Nephron (organoid): ENCODE results near the gene OCA2.
A peak's percentile ranks its signal among the peaks of the same experiment; 100 is the strongest.

Experiments
- H3K27ac Mint-ChIP-seq, 3 experiments: 2 replicates each; pipeline ENCODE4 v1.8.0; 2020; ENCODE audit warnings: mixed read lengths in 3 of 3, mild to moderate bottlenecking in 2 of 3, moderate library complexity in 1 of 3
- H3K27me3 Mint-ChIP-seq: 2 replicates; pipeline ENCODE4 v1.8.0; 2021; ENCODE audit warnings: low read depth, mild to moderate bottlenecking, moderate library complexity, mixed read lengths
- H3K36me3 Mint-ChIP-seq: 2 replicates; pipeline ENCODE4 v1.8.0; 2020; ENCODE audit warnings: low read depth, mixed read lengths
- H3K4me1 Mint-ChIP-seq: 2 replicates; pipeline ENCODE4 v1.8.0; 2020; ENCODE audit warnings: mixed read lengths
- H3K4me3 Mint-ChIP-seq, 3 experiments: 2 replicates each; pipeline ENCODE4 v1.8.0; 2020; ENCODE audit warnings: mild to moderate bottlenecking in 3 of 3, mixed read lengths in 3 of 3, moderate library complexity in 2 of 3
- H3K9me3 Mint-ChIP-seq: 2 replicates; pipeline ENCODE4 v1.8.0; 2020; ENCODE audit warnings: mixed read lengths
- CTCF ChIP-seq, 3 experiments: fragments of 200-600 bp; sonication (generic); IDR thresholded peaks; one replicate each; pipeline ENCODE4 v1.5.0; 2021; ENCODE audit warnings: antibody characterized with exemption in 3 of 3; ENCODE audit not compliant: unreplicated experiment in 3 of 3

OCA2 gene

GRCh38 chr15:28002136-28002861, 96.8 kb downstream of the OCA2 start:
- Mint-ChIP-seq H3K27me3 (no peaks in the 10 kb centered on the region), H3K9me3 (peaks cover 3% of the 10 kb centered on the region), H3K4me1 (no peaks in the 10 kb centered on the region), H3K4me3 (no peak overlapping the region), H3K27ac (no peak overlapping the region), H3K36me3 (no peaks in the 10 kb centered on the region)
- TF ChIP-seq CTCF (IDR thresholded peaks at IDR 0.05; ENCODE audit: unreplicated experiment in 3 of 3), result no peak

- Mint-ChIP-seq H3K4me3 (no peak overlapping the region), H3K27ac (no peak overlapping the region), H3K27me3 (no peaks in the 10 kb centered on the region), H3K36me3 (peaks cover 5% of the 10 kb centered on the region), H3K9me3 (peaks cover 8% of the 10 kb centered on the region), H3K4me1 (no peaks in the 10 kb centered on the region)
- no peak for TF ChIP-seq CTCF (IDR thresholded peaks at IDR 0.05; ENCODE audit: unreplicated experiment in 3 of 3)
Measured at GRCh38 chr15:28001641-28002040, 97.5 kb downstream of the OCA2 start.

- H3K4me3 Mint-ChIP-seq, result peak overlapping the region in 1 of 3 experiments; percentile 7
- peaks cover 5% of the 10 kb centered on the region for H3K27me3 Mint-ChIP-seq
- peaks cover 8% of the 10 kb centered on the region for H3K36me3 Mint-ChIP-seq
Measured at GRCh38 chr15:27993996-27994780, 104.9 kb downstream of the OCA2 start.

GRCh38 chr15:27993544-27993943, 105.6 kb downstream of the OCA2 start:
- peaks cover 16% of the 10 kb centered on the region for H3K4me1 Mint-ChIP-seq
- TF ChIP-seq CTCF (IDR thresholded peaks at IDR 0.05; ENCODE audit: unreplicated experiment in 3 of 3), result no peak
- H3K27ac Mint-ChIP-seq, result no peak overlapping the region
- H3K36me3 Mint-ChIP-seq, result peaks cover 8% of the 10 kb centered on the region
- H3K27me3 Mint-ChIP-seq, result peaks cover 5% of the 10 kb centered on the region
- no peak overlapping the region for H3K4me3 Mint-ChIP-seq
- peaks cover 13% of the 10 kb centered on the region for H3K9me3 Mint-ChIP-seq

More at GRCh38 chr15:27993996-27994780, 104.9 kb downstream of the OCA2 start:
- peak overlapping the region in 1 of 3 experiments; percentile 19 for H3K27ac Mint-ChIP-seq
- peaks cover 15% of the 10 kb centered on the region for H3K9me3 Mint-ChIP-seq
- peaks cover 16% of the 10 kb centered on the region for H3K4me1 Mint-ChIP-seq
- no peak for TF ChIP-seq CTCF (IDR thresholded peaks at IDR 0.05; ENCODE audit: unreplicated experiment in 3 of 3)

- H3K27me3 Mint-ChIP-seq, result peaks cover 9% of the 10 kb centered on the region
- H3K9me3 Mint-ChIP-seq, result peaks cover 3% of the 10 kb centered on the region
- H3K4me1 Mint-ChIP-seq, result peaks cover 16% of the 10 kb centered on the region
- no peak for TF ChIP-seq CTCF (IDR thresholded peaks at IDR 0.05; ENCODE audit: unreplicated experiment in 3 of 3)
- H3K4me3 Mint-ChIP-seq, result peak overlapping the region in 2 of 3 experiments; percentile 6 to 10
- no peaks in the 10 kb centered on the region for H3K36me3 Mint-ChIP-seq
- H3K27ac Mint-ChIP-seq, result peak overlapping the region; percentile 66 to 90 (median 87)
Measured at GRCh38 chr15:27990521-27991515, 108.3 kb downstream of the OCA2 start.
